NCI-H82 treated with DMSO at 0.1 percent for 48 hours (cell line): Measurements from ENCODE around the gene KIRREL1.

Experiments
- DNase-seq: peaks from one replicate; lab custom pipeline; 2025; ENCODE audit not compliant: unreplicated experiment; lab: John Stamatoyannopoulos, UW

Gene KIRREL1

DNA sequence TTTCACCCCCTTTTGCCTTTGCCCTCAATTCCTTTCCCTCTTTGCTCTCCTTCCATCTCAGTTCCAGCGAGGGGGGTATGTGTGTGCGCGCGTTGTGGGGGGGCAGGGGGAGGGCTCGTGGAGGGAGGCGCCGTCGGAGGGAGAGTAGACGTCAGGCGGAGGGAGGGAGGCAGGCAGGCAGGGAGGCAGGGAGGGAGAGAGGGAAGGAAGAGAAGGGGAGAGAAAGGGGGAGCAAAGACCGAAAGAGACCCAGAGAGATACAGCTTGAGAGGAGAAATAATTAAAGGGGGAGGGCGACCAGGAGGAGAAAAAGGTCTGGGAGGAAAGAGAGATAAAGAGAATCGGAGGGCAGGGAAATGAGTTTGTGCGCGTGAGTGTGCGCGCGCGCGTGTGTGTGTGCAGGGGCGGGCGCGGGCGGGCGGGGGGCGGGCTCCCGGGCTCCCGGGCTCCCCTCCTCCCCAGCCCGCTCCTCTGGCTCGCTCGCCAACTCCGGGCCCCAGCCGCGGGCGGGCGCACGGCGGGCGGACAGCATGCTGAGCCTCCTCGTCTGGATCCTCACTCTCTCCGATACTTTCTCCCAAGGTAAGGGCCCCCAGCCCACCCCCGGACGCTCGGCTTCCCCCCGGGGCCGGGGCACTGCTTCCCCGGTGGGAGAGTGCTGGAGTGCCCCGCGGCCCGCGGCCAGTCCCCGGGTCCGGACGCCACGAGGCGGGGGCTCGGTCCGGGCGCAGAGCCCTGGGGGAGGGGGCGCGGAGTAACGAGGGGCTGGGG is at the start of gene KIRREL1:
TSS of gene KIRREL1 (plus strand) at position 499 of the 771 bp plus-strand sequence. CDS start at position 531, 32 bp downstream.
- DNase-seq = peak; percentile 46

- DNase-seq = no peak
Measured at GRCh38 chr1:157944663-157945280, 48.7 kb upstream of the KIRREL1 start.

DNA sequence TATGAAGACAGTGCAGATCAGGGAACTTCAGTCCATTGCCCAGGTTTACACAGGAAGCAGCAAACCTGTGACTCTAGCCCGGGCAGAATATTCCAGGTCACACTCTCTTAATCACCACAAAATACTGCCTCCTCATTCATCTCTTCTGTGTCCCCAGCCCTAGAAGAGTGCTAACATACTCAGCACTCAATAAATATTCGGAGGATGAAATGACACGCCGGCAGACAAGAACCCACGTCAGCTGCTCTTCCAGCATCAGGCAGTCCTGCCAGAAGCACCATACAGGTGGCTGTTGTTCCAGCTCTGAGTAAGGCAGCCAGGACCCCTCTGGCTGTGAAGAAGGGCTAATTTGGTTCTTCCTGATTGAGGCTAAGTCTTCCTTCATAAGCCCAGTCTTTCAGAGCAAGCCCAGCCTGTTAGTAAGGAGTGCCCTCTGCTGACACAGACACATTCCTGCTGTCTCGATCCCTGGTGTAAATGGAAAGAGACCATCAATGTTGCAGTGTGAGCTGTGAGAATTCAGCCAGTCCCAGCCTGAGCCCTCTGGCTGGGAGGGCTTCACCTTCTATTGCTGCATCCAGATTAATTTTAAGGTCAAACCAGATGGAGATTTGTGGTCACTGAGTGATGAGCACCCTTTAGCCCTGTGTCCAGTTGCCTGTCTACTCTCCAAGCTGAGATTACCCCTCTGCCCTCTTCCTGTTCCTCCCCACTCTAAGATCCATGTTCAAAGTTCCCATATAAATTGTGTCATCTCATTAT is 45.0 kb upstream of the KIRREL1 start:
- no peak for DNase-seq

DNA sequence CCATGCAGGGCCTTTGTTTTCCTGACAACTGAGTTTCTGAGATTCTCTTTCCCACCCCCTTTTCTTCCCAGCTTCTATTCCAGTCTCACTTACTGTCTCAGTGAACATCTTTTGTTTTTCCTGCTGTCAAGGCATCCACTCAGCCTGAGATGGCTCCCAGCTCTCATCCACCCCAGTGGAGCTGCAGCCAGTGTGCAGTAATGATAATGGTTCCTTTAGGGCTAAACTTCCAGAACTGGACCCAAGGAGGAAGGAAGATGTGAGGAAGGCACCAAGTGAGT is 44.4 kb upstream of the KIRREL1 start:
- no peak for DNase-seq

- DNase-seq = no peak
Measured at GRCh38 chr1:157951230-157951629, 42.2 kb upstream of the KIRREL1 start.

- DNase-seq = no peak
Measured at GRCh38 chr1:157952601-157953000, 40.8 kb upstream of the KIRREL1 start.

DNA sequence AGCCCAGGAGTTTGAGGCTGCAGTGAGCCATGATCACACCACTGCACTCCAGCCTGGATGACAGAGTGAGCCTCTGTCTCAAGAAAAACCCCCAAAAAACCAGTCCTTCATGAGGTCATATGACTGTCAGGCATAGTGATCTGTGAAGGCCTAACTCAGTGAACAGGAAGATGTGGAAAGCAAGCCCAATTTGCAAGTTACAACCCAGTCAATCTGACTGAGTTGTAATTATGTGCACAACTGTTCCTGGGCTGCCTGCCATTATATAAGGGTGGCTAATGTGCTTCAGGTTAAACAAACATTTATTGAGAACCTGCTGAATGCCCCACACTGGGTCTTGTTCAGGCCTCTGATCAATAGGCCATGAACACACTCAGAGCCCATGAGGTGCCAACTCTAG is 38.2 kb upstream of the KIRREL1 start:
- DNase-seq = no peak

DNA sequence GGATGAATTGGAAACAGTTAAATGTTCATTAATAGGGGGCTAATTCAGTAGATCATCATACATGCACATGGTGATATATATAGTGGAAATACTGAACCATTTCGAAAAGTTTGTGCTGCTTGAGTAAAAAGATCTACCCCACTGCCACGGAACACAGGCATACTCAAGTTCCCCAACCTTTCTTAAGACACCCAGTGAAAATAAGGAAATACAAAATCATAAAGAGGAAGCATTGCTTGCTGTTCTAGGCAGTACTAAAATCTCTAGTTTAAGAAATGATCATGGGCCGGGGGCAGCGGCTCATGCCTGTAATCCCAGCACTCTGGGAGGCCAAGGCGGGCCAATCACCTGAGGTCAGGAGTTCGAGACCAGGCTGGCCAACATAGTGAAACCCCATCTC is 37.6 kb upstream of the KIRREL1 start:
- no peak for DNase-seq

- no peak for DNase-seq
Measured at GRCh38 chr1:157956732-157957131, 36.7 kb upstream of the KIRREL1 start.

DNA sequence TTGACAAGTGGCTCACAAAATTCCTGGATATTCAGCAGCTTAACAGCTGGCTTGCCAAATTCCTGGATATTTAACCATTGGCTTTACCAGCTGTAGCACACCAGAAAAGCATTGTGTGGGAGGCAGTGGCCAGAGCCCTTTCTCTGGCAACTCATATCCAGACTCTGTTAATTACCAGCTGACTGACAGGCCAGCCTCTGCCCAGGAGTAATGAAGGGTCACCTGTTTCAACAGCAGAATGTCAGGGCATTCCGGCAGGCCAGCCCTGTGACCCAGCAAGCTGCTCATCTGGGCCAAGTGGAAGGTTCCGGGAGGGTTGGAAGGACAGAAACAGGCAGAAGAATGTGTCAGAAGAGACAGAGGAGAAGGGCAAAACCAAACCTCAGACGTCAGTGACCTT is 35.2 kb upstream of the KIRREL1 start:
- no peak for DNase-seq

- no peak for DNase-seq
Measured at GRCh38 chr1:157959750-157960149, 33.7 kb upstream of the KIRREL1 start.

GRCh38 chr1:157960773-157961172 is 32.7 kb upstream of the KIRREL1 start:
- no peak for DNase-seq

GRCh38 chr1:157961805-157962762 is 31.4 kb upstream of the KIRREL1 start:
- no peak for DNase-seq

GRCh38 chr1:157963713-157964112 is 29.7 kb upstream of the KIRREL1 start:
- peak; percentile 41 for DNase-seq

DNA sequence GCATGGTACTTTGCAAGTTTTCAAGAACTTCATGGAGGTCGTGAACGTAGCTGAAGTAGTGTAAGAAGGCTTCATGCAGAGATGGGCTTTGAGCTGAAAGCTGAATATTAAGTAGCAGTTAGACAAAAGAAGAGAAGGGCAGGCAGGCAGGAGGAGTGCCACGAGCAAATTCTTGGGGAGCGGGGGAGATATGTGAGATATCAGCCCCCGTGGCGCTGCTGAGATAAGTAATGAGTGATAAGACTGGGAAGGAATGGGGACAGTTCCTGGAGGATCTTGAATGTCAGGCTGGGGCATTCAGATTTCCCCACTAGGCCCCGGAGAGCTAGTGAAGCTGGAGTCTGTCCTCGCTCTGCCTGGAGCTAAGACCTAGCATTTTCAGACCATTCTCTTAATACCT is 27.9 kb upstream of the KIRREL1 start:
- no peak for DNase-seq

GRCh38 chr1:157966031-157966537 is 27.4 kb upstream of the KIRREL1 start:
- DNase-seq = no peak

- DNase-seq = no peak
Measured at GRCh38 chr1:157967205-157967604, 26.2 kb upstream of the KIRREL1 start.

GRCh38 chr1:157968508-157968907 is 24.9 kb upstream of the KIRREL1 start:
- DNase-seq = peak; percentile 10

DNA sequence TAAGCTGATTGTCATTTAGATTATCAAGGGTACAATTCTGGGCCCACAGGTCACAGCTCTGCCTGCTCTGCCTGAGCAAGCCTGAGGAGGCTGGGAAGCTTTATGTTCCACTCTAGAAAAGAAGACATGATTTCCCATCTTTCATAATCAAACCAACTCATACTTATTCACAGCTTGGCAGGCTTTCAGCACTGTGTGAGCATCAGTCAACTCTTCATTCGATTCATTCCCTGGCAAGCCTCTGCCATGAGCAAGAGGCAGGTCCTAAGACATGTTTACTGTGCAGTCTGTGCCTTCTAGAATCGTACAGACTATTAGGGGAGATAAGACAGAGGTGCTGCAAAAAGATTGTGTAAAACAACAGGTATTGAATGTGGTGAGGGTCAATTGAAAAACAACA is 24.5 kb upstream of the KIRREL1 start:
- DNase-seq = no peak

- peak; percentile 43 for DNase-seq
Measured at GRCh38 chr1:157969697-157970485, 23.6 kb upstream of the KIRREL1 start.
